ENCODE results near the gene FGF4. TPM values are rescaled to one million over a fixed set of nuclear protein-coding genes. Genes with fewer than 3 reads are reported as not detected.

Gene FGF4
- total and polyA plus RNA-seq, 10 of the 15 experiments (the other 5 are each of a cell fraction or from before 2014, with no cell fraction given), result not detected

DNA sequence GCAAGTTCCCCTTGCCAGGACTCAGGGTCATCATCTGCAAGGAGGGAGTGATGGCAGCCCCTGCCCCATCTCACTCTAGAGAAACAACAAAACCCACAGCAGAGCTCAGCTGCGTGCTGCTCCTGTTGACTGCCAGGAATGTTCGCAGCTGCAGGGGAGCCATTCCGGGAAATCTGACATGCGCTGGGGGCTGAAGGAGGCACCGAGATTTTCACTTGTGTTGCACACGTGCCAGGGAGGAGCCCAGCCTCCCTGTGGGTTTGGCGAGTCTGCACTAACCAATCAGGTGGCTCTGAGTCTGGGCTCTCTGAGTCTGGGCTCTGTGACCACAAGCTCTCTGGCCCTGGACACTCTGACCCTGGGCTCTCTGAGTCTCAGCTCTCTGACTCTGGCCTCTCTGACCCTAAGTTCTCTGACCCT is 33.5 kb upstream of the FGF4 start:
- intact Hi-C loops (cut with micrococcal nuclease; ENCODE audit: unreplicated experiment), result no loop called here

DNA sequence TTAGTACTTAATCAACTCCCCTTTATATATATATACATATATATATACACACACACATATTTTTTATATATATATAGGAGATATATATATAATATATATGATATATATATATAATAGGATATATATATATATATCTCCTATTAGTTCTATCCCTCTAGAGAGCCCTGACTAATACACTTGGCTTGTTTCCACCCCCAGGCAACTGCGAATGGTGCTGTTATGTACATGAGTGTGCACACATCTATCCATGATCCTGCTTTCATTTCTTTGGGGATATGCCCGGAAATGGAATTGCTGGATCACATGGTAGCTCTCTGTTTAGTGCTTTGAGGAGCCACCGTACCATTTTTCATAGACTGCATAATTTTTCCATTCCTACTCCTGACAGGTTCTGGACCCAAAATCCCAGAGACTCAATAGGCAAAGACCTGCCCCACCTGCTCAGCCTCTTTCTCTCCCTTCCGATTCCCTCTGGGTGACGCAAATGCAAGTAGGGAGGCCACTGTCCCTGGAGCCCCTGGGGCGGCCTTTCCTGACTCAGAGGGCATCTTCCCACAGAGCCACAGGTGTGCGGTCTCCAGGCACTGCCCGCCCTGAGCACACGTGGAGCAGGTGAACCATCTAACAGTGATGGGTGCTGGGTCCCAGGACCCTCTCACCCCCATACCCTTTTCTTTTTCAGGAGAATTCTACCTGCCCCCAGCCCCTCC is 32.1 kb upstream of the FGF4 start:
- H3K27ac ChIP-seq (ENCODE audit: control insufficient read depth, insufficient read depth), result no peak overlapping the region
- POLR2A ChIA-PET, result no interaction called here
- no peak overlapping the region for H3K4me3 ChIP-seq
- H2AFZ ChIP-seq (ENCODE audit: control insufficient read depth, low read depth, low read length), result no peak overlapping the region
- ATAC-seq (no peak), FAIRE-seq (no peak), DNase-seq (ENCODE audit: low read depth, low spot score) (no peak)
- no peaks in the 10 kb centered on the region for H4K20me1 ChIP-seq (ENCODE audit: control insufficient read depth, insufficient read depth)
- no peak overlapping the region for H3K9ac ChIP-seq (ENCODE audit: control insufficient read depth, insufficient read depth, low read length)
- H3K4me1 ChIP-seq (ENCODE audit: control insufficient read depth, insufficient read depth, low read length), result no peaks in the 10 kb centered on the region
- no peak overlapping the region for H3K4me2 ChIP-seq (ENCODE audit: control insufficient read depth, insufficient read depth)
- RAD21 ChIA-PET (ENCODE audit: unreplicated experiment), result no interaction called here
- H3K27me3 ChIP-seq (replicated peaks in 1 of 2; ENCODE audit: control insufficient read depth in 2 of 2, insufficient read depth in 2 of 2, low read length in 1 of 2), result peaks cover 0 to 2% of the 10 kb centered on the region in 2 experiments; a peak in 2 of 4 replicates
- in situ Hi-C loops (cut with MboI), result no loop called here
- no peaks in the 10 kb centered on the region for H3K36me3 ChIP-seq (ENCODE audit: control insufficient read depth in 2 of 2, insufficient read depth in 2 of 2, low read length in 1 of 2)
- SMC1A ChIA-PET (ENCODE audit: uncharacterized antibody, unreplicated experiment), result no interaction called here
- H3K9me3 ChIP-seq (replicated peaks; ENCODE audit: control insufficient read depth, insufficient read depth, low read length), result no peaks in the 10 kb centered on the region
- CTCF ChIA-PET, result no interaction called here
- no peaks in the 10 kb centered on the region for H3K79me2 ChIP-seq (ENCODE audit: control insufficient read depth, insufficient read depth, low read length)
- no TSS peak for BruUV-seq (replicated peaks)
- 57% methylated on average over 9 of the region's 9 CpGs for WGBS (ENCODE audit: insufficient coverage, insufficient replicate concordance, low lambda C conversion rate, missing lambda C conversion rate)
- intact Hi-C loops (cut with micrococcal nuclease; ENCODE audit: unreplicated experiment), result no loop called here
- no peak for TF ChIP-seq FOXK2 (IDR thresholded peaks at IDR 0.05)
- TF ChIP-seq SREBF2 (IDR thresholded peaks at IDR 0.05; ENCODE audit: low read length), result no peak
- TF ChIP-seq, protein P1, sequence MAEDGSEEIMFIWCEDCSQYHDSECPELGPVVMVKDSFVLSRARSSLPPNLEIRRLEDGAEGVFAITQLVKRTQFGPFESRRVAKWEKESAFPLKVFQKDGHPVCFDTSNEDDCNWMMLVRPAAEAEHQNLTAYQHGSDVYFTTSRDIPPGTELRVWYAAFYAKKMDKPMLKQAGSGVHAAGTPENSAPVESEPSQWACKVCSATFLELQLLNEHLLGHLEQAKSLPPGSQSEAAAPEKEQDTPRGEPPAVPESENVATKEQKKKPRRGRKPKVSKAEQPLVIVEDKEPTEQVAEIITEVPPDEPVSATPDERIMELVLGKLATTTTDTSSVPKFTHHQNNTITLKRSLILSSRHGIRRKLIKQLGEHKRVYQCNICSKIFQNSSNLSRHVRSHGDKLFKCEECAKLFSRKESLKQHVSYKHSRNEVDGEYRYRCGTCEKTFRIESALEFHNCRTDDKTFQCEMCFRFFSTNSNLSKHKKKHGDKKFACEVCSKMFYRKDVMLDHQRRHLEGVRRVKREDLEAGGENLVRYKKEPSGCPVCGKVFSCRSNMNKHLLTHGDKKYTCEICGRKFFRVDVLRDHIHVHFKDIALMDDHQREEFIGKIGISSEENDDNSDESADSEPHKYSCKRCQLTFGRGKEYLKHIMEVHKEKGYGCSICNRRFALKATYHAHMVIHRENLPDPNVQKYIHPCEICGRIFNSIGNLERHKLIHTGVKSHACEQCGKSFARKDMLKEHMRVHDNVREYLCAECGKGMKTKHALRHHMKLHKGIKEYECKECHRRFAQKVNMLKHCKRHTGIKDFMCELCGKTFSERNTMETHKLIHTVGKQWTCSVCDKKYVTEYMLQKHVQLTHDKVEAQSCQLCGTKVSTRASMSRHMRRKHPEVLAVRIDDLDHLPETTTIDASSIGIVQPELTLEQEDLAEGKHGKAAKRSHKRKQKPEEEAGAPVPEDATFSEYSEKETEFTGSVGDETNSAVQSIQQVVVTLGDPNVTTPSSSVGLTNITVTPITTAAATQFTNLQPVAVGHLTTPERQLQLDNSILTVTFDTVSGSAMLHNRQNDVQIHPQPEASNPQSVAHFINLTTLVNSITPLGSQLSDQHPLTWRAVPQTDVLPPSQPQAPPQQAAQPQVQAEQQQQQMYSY (CRISPR knock-in tag; IDR thresholded peaks at IDR 0.05), result no peak
- no peak for TF ChIP-seq TAF1 (IDR thresholded peaks at IDR 0.05; ENCODE audit: borderline replicate concordance, low read depth, low read length)
- TF ChIP-seq ATF7 (IDR thresholded peaks at IDR 0.05; ENCODE audit: low read depth), result no peak
- no peak for TF ChIP-seq CREM (IDR thresholded peaks at IDR 0.05; ENCODE audit: low read depth)
- TF ChIP-seq RCOR1 (conservative IDR thresholded peaks at IDR 0.05; ENCODE audit: low read depth, low read length), result no peak
- no peak for TF ChIP-seq ESRRA (IDR thresholded peaks at IDR 0.05; ENCODE audit: low read length)
- no peak for TF ChIP-seq STAT3 (IDR thresholded peaks at IDR 0.05; ENCODE audit: low read depth, low read length)
- TF ChIP-seq YY1 (IDR thresholded peaks at IDR 0.05; ENCODE audit: low read depth, low read length), result no peak
- no peak for TF ChIP-seq CHD2 (IDR thresholded peaks at IDR 0.05; ENCODE audit: borderline replicate concordance, low read depth, low read length)
- no peak for TF ChIP-seq ZSCAN29 (IDR thresholded peaks at IDR 0.05)
- TF ChIP-seq RFX5 (IDR thresholded peaks at IDR 0.05; ENCODE audit: low read depth, low read length), result no peak
- TF ChIP-seq RBBP5 (conservative IDR thresholded peaks at IDR 0.05), result no peak

More for the DNA sequence above, 33.5 kb upstream of the FGF4 start:
- BruUV-seq (replicated peaks), result no TSS peak
- ChIA-PET POLR2A (no interaction called here), SMC1A (ENCODE audit: uncharacterized antibody, unreplicated experiment) (no interaction called here), RAD21 (ENCODE audit: unreplicated experiment) (no interaction called here), CTCF (no interaction called here)
- H3K27ac ChIP-seq (ENCODE audit: control insufficient read depth, insufficient read depth), result no peak overlapping the region
- H3K4me2 ChIP-seq (ENCODE audit: control insufficient read depth, insufficient read depth), result no peak overlapping the region
- in situ Hi-C loops (cut with MboI), result no loop called here
- no peaks in the 10 kb centered on the region for H4K20me1 ChIP-seq (ENCODE audit: control insufficient read depth, insufficient read depth)
- 22% methylated on average over 7 of the region's 7 CpGs for WGBS (ENCODE audit: insufficient coverage, insufficient replicate concordance, low lambda C conversion rate, missing lambda C conversion rate)
- H3K79me2 ChIP-seq (ENCODE audit: control insufficient read depth, insufficient read depth, low read length), result no peaks in the 10 kb centered on the region
- TF ChIP-seq SREBF1 (IDR thresholded peaks at IDR 0.05; ENCODE audit: low read length), result no peak
- TF ChIP-seq BHLHE40 (IDR thresholded peaks at IDR 0.05; ENCODE audit: borderline replicate concordance in 1 of 2, low read depth in 2 of 2, low read length in 1 of 2), result no peak
- TF ChIP-seq RCOR1 (conservative IDR thresholded peaks at IDR 0.05; ENCODE audit: low read depth, low read length), result no peak
- TF ChIP-seq RAD21 (IDR thresholded peaks at IDR 0.05; ENCODE audit: insufficient read depth, low read depth, low read length), result no peak
- TF ChIP-seq SMAD5 (IDR thresholded peaks at IDR 0.05; ENCODE audit: low read depth), result no peak
- FAIRE-seq, result no peak
- no peaks in the 10 kb centered on the region for H3K4me1 ChIP-seq (ENCODE audit: control insufficient read depth, insufficient read depth, low read length)
- no peaks in the 10 kb centered on the region for H3K9me3 ChIP-seq (replicated peaks; ENCODE audit: control insufficient read depth, insufficient read depth, low read length)
- H3K9ac ChIP-seq (ENCODE audit: control insufficient read depth, insufficient read depth, low read length), result no peak overlapping the region
- no peak for DNase-seq (ENCODE audit: low read depth, low spot score)
- no peak overlapping the region for H2AFZ ChIP-seq (ENCODE audit: control insufficient read depth, low read depth, low read length)
- H3K4me3 ChIP-seq, result no peak overlapping the region
- H3K27me3 ChIP-seq (replicated peaks in 1 of 2; ENCODE audit: control insufficient read depth in 2 of 2, insufficient read depth in 2 of 2, low read length in 1 of 2), result peaks cover 0 to 2% of the 10 kb centered on the region in 2 experiments; a peak in 2 of 4 replicates
- H3K36me3 ChIP-seq (ENCODE audit: control insufficient read depth in 2 of 2, insufficient read depth in 2 of 2, low read length in 1 of 2), result no peaks in the 10 kb centered on the region
- no peak for ATAC-seq

Data from GM12878 (cell line).